Endothelial cell of umbilical vein (primary cell): ENCODE results near the gene FHIP1B. TPM values are rescaled to one million over a fixed set of nuclear protein-coding genes. Genes with fewer than 3 reads are reported as not detected.

Source experiments
- BruUV-seq: library from RNA; stranded (reverse); fragments of 400-500 nt; replicated peaks from 2 replicates; lab custom pipeline; 2021; lab: Mats Ljungman, UMichigan
- CTCF ChIA-PET: fragments of 300-600, 350-600 bp; sonication (Branson Sonifier 250); formaldehyde crosslinking; loops from one replicate; lab custom pipeline; 2021; ENCODE audit warnings: antibody characterized with exemption, inconsistent platforms; lab: Charles Lee
- POLR2A ChIA-PET: fragments of 300-600, 350-600 bp; sonication (Branson Sonifier 250); formaldehyde crosslinking; loops from one replicate; lab custom pipeline; 2021; ENCODE audit warnings: antibody characterized with exemption, inconsistent platforms; lab: Charles Lee
- DNase-seq: peaks from one replicate; pipeline ENCODE4 v3.0.0-alpha.2; 2011; ENCODE audit warnings: low read depth, low spot score
- FAIRE-seq: peaks from 2 replicates; lab custom pipeline; 2011; peaks lifted over from hg19 to GRCh38; lab: Jason Lieb, UNC
- H2AFZ ChIP-seq: 2 replicates; pipeline ENCODE4 v1.6.0; 2012; ENCODE audit warnings: low read depth, low read length, control low read depth, inconsistent platforms
- H3K27ac ChIP-seq: 2 replicates; pipeline ENCODE4 v1.5.1; 2011; ENCODE audit warnings: low read depth, mild to moderate bottlenecking, control low read depth, low read length, moderate library complexity; ENCODE audit not compliant: insufficient read depth
- H3K27me3 ChIP-seq, 2 experiments: 2 replicates each; pipeline versions ENCODE4 v1.6.0 to v1.6.1; 2011; ENCODE audit warnings: low read length in 2 of 2, mixed read lengths in 1 of 2; ENCODE audit not compliant: control insufficient read depth in 2 of 2, insufficient read depth in 2 of 2
- H3K36me3 ChIP-seq, 2 experiments: 2 replicates in 1 of 2; 3 replicates in 1 of 2; pipeline ENCODE4 v1.5.1; 2011; ENCODE audit warnings: low read length in 2 of 2, mild to moderate bottlenecking in 1 of 2, moderate library complexity in 1 of 2; ENCODE audit not compliant: control insufficient read depth in 2 of 2, insufficient read depth in 2 of 2; ENCODE audit errors: extremely low read depth in 1 of 2
- H3K4me1 ChIP-seq: 3 replicates; pipeline ENCODE4 v1.5.1; 2011; ENCODE audit warnings: mild to moderate bottlenecking, low read length; ENCODE audit not compliant: control insufficient read depth, insufficient read depth; ENCODE audit errors: extremely low read depth
- H3K4me2 ChIP-seq: 2 replicates; pipeline ENCODE4 v1.6.1; 2011; ENCODE audit warnings: low read length, control low read depth, mixed read lengths; ENCODE audit not compliant: insufficient read depth
- H3K4me3 ChIP-seq, 3 experiments: fragments of 200-600 bp in 1 of 3; sonication (generic), shearing (Covaris generic) in 1 of 3; replicated peaks in 1 of 3; 2 replicates each; pipeline ENCODE4 v1.5.1; 2011 to 2016; ENCODE audit warnings: control low read depth in 3 of 3, low read length in 3 of 3, mild to moderate bottlenecking in 2 of 3, inconsistent platforms in 1 of 3, low read depth in 1 of 3, moderate library complexity in 1 of 3; ENCODE audit not compliant: insufficient read depth in 1 of 3
- H3K79me2 ChIP-seq: 2 replicates; pipeline ENCODE4 v1.6.0; 2012; ENCODE audit warnings: low read length, inconsistent platforms; ENCODE audit not compliant: control insufficient read depth, insufficient read depth
- H3K9ac ChIP-seq: replicated peaks from 2 replicates; pipeline ENCODE3; 2011; ENCODE audit warnings: low read length, control low read depth; ENCODE audit not compliant: insufficient read depth; ENCODE audit errors: extremely low read depth
- H3K9me1 ChIP-seq: replicated peaks from 3 replicates; pipeline ENCODE4 v1.6.0; 2011; ENCODE audit warnings: mild to moderate bottlenecking, low read length; ENCODE audit not compliant: control insufficient read depth, insufficient read depth; ENCODE audit errors: extremely low read depth
- H3K9me3 ChIP-seq: replicated peaks from 2 replicates; pipeline ENCODE4 v1.5.1; 2012; ENCODE audit warnings: low read length, inconsistent platforms; ENCODE audit not compliant: control insufficient read depth, insufficient read depth
- H4K20me1 ChIP-seq: replicated peaks from 2 replicates; pipeline ENCODE3; 2011; ENCODE audit warnings: mild to moderate bottlenecking, low read length; ENCODE audit not compliant: control insufficient read depth, insufficient read depth; ENCODE audit errors: extremely low read depth
- EZH2 ChIP-seq: IDR thresholded peaks from 2 replicates; pipeline ENCODE4 v1.6.1; 2012; ENCODE audit warnings: borderline replicate concordance, low read depth, mild to moderate bottlenecking, moderate library complexity, low read length, inconsistent platforms; ENCODE audit not compliant: severe bottlenecking
- FOS ChIP-seq: IDR thresholded peaks from 2 replicates; pipeline ENCODE4 v1.6.1; 2011; ENCODE audit warnings: mild to moderate bottlenecking, low read length, moderate library complexity, borderline replicate concordance; ENCODE audit not compliant: insufficient read depth
- GATA2 ChIP-seq: IDR thresholded peaks from 2 replicates; pipeline ENCODE4 v1.7.0; 2011; ENCODE audit warnings: low read depth, mild to moderate bottlenecking, moderate library complexity, mixed read lengths, low read length; ENCODE audit not compliant: insufficient read length, insufficient read depth
- JUN ChIP-seq: IDR thresholded peaks from 2 replicates; pipeline ENCODE4 v1.6.1; 2011; ENCODE audit warnings: borderline replicate concordance, low read depth; ENCODE audit not compliant: insufficient read length, insufficient read depth
- MAX ChIP-seq: IDR thresholded peaks from 2 replicates; pipeline ENCODE4 v1.6.1; 2011; ENCODE audit not compliant: insufficient read depth, insufficient read length
- MYC ChIP-seq: IDR thresholded peaks from one replicate; pipeline ENCODE4 v1.6.1; 2011; ENCODE audit warnings: mild to moderate bottlenecking, low read depth, low read length
- POLR2A ChIP-seq: IDR thresholded peaks from 2 replicates; pipeline ENCODE4 v1.6.1; 2012; ENCODE audit warnings: low read depth, mild to moderate bottlenecking, control low read depth, low read length
- POLR2AphosphoS5 ChIP-seq: IDR thresholded peaks from 2 replicates; pipeline ENCODE4 v1.6.1; 2012; ENCODE audit warnings: low read depth, mild to moderate bottlenecking, control low read depth, low read length, moderate library complexity; ENCODE audit not compliant: insufficient read depth
- dilution Hi-C: fragments of 300-500 bp; cut with MboI; formaldehyde crosslinking; loops from one replicate; pipeline ENCODE4 v1.15.0; 2019; ENCODE audit warnings: low sequenced_read_pairs; ENCODE audit not compliant: extremely low pct_ligation_motif_present
- intact Hi-C: fragments of 100-400 bp; cut with micrococcal nuclease; formaldehyde crosslinking; loops from one replicate; pipeline ENCODE4 v1.10.0; 2022
- polyA plus RNA-seq, 4 experiments: library from polyadenylated mRNA; depleted of rRNA in 3 of 4; stranded (reverse) in 3 of 4; unstranded in 1 of 4; fragments of >200 nt; gene quantifications; 2 replicates each; pipeline versions ENCODE4 v1.2.1 to v1.2.3, GENCODE V29; 2011 to 2012; ENCODE audit warnings: missing spikeins in 1 of 4
- total RNA-seq: library from RNA; stranded (reverse); gene quantifications from 2 replicates; pipeline ENCODE4 v1.2.3, GENCODE V29; 2021
- TF ChIP-seq, protein P1 (sequence below), 2 donors: IDR thresholded peaks; 1 replicate in 1 of 2; 2 replicates in 1 of 2; pipeline ENCODE4 v1.5.1; 2011; ENCODE audit warnings: low read length in 2 of 2, mild to moderate bottlenecking in 2 of 2, moderate library complexity in 2 of 2, control low read depth in 1 of 2, inconsistent platforms in 1 of 2, low read depth in 1 of 2; ENCODE audit not compliant: insufficient read depth in 1 of 2; ENCODE audit errors: extremely low read depth in 1 of 2

Gene FHIP1B
- total and polyA plus RNA-seq, 2 donors (not counting 3 experiments of a cell fraction or from before 2014, with no cell fraction given), result 21.3 to 50.1 TPM

DNA sequence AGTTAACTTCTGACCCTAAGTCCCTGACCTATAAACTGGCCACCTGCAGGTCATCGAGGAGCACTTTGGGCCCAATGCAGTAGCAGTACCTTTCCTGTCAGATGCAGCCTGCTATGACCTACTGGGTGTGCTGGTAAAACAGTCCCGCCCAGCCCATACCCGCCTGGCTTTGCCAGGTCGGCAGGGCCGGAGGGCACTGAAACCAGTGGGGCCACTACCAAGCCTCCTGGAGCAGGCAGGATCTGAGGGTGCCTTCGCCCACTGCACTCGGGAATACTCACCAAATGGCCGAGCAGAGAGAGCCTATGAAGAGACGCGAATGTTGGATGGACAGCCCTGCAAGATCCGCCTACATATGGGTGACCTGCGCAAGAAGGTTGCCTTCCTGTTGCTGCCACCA is 24.6 kb downstream of the FHIP1B start:
- H3K9ac ChIP-seq, result no peak overlapping the region
- H3K4me1 ChIP-seq, result no peaks in the 10 kb centered on the region
- no peak overlapping the region for H2AFZ ChIP-seq
- ChIA-PET POLR2A (no interaction called here), CTCF (no interaction called here)
- no peaks in the 10 kb centered on the region for H4K20me1 ChIP-seq
- no peaks in the 10 kb centered on the region for H3K9me1 ChIP-seq
- no peaks in the 10 kb centered on the region for H3K9me3 ChIP-seq
- no TSS peak for BruUV-seq
- TF ChIP-seq POLR2A, result no peak
- TF ChIP-seq, protein P1, sequence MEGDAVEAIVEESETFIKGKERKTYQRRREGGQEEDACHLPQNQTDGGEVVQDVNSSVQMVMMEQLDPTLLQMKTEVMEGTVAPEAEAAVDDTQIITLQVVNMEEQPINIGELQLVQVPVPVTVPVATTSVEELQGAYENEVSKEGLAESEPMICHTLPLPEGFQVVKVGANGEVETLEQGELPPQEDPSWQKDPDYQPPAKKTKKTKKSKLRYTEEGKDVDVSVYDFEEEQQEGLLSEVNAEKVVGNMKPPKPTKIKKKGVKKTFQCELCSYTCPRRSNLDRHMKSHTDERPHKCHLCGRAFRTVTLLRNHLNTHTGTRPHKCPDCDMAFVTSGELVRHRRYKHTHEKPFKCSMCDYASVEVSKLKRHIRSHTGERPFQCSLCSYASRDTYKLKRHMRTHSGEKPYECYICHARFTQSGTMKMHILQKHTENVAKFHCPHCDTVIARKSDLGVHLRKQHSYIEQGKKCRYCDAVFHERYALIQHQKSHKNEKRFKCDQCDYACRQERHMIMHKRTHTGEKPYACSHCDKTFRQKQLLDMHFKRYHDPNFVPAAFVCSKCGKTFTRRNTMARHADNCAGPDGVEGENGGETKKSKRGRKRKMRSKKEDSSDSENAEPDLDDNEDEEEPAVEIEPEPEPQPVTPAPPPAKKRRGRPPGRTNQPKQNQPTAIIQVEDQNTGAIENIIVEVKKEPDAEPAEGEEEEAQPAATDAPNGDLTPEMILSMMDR (IDR thresholded peaks at IDR 0.05; ENCODE audit: extremely low read depth in 1 of 2, insufficient read depth in 1 of 2, low read depth in 1 of 2, low read length in 2 of 2), result no peak
- no peak for TF ChIP-seq POLR2AphosphoS5
- TF ChIP-seq EZH2, result no peak
- no peak for TF ChIP-seq MAX
- no peak for TF ChIP-seq GATA2
- no peak for TF ChIP-seq FOS
- TF ChIP-seq MYC, result no peak
- no peak for TF ChIP-seq JUN
- no peak overlapping the region for H3K4me2 ChIP-seq
- peaks cover 0 to 20% of the 10 kb centered on the region in 2 experiments for H3K36me3 ChIP-seq
- H3K4me3 ChIP-seq, result no peak overlapping the region
- no peak for DNase-seq
- dilution Hi-C loops (no loop called here), intact Hi-C loops (no loop called here)
- no peak for FAIRE-seq
- H3K79me2 ChIP-seq, result no peaks in the 10 kb centered on the region
- no peaks in the 10 kb centered on the region for H3K27me3 ChIP-seq
- H3K27ac ChIP-seq, result no peak overlapping the region
